ENCODE measurements around the gene ST6GALNAC6.
"Not testable (repeated sequence)": the region's sequence is repeated elsewhere in the genome, so short reads cannot be mapped to it uniquely, and the experiment has no call there.

ST6GALNAC6 gene

DNA sequence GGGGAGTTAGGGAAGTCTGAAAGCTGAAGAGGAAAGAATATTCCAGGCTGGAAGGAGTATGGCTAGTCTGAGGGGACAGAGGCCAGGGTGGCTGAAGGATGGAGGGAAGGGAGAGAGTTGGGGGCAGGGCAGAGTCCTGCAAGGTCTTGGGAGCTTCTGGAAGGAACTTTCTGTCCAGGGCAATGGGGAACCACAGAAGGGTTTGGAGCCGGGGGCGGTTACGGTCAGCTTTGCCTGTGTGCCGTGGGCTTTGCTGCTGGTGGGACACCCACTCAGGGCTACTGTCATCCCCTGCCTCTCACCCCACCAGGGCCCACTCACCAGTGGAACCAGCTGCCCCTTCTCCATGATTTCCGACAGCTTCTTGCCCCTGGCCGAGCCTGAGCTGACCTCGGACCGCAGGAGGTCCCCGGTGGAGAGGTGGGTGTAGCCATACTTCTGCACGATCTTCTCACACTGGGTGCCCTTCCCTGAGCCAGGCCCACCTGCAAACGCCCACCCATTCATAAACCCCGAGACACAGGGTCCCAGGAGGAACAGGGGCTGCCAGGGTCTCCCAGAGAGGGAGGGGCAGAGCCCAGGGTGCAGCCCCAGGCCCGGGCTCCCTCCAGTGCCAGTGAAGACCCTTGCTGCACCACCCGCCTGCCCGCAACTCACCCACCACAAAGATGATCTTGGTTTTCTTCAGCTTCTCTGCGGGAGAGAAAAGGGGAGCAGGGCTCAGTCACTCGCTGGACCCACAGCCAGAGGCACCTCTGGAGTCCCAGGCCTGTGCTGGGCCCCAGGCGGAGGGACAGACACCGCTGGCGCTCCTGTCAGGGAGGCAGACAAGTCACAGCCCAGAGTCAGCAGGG is 26.8 kb downstream of the ST6GALNAC6 start:
- H3K36me3 ChIP-seq: peaks cover 4% of the 10 kb centered on the region
- H3K27me3 ChIP-seq: no peaks in the 10 kb centered on the region
- TF ChIP-seq, protein P1, sequence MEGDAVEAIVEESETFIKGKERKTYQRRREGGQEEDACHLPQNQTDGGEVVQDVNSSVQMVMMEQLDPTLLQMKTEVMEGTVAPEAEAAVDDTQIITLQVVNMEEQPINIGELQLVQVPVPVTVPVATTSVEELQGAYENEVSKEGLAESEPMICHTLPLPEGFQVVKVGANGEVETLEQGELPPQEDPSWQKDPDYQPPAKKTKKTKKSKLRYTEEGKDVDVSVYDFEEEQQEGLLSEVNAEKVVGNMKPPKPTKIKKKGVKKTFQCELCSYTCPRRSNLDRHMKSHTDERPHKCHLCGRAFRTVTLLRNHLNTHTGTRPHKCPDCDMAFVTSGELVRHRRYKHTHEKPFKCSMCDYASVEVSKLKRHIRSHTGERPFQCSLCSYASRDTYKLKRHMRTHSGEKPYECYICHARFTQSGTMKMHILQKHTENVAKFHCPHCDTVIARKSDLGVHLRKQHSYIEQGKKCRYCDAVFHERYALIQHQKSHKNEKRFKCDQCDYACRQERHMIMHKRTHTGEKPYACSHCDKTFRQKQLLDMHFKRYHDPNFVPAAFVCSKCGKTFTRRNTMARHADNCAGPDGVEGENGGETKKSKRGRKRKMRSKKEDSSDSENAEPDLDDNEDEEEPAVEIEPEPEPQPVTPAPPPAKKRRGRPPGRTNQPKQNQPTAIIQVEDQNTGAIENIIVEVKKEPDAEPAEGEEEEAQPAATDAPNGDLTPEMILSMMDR (IDR thresholded peaks at IDR 0.05; ENCODE audit: low read depth, low read length): no peak
- no peaks in the 10 kb centered on the region for H3K9me3 ChIP-seq
- no peak for DNase-seq
- H3K4me3 ChIP-seq (ENCODE audit: low read depth, low read length): no peak overlapping the region
- no peaks in the 10 kb centered on the region; the same call in none of the 2 replicates for H3K4me1 ChIP-seq

DNA sequence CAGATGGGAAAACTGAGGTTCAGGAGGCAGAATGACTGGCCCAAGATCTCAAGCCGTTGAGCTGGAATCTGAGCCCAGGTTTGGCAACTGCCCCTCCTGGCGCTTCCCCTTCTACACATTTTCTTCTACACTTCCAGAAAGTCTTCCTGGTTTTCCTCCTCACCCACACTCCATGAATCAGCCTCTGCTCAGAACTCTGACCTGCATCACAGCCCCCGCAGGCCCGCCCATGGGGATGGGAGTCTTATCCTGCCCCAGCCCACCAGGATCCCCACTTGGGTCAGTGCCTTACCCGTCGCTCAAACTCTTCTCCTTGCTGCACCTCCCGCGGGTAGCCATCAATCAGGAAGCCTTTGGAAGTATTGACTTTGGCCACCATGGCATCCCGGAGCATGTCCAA is 27.9 kb downstream of the ST6GALNAC6 start:
- Histone ChIP-seq H3K36me3 (peaks cover 4% of the 10 kb centered on the region), H3K4me1 (no peaks in the 10 kb centered on the region; the same call in 1 of the 2 replicates), H3K9me3 (no peaks in the 10 kb centered on the region), H3K27me3 (no peaks in the 10 kb centered on the region), H3K4me3 (ENCODE audit: low read depth, low read length) (no peak overlapping the region)
- no peak for DNase-seq
- TF ChIP-seq, protein P1 (IDR thresholded peaks at IDR 0.05; ENCODE audit: low read depth, low read length): no peak

DNA sequence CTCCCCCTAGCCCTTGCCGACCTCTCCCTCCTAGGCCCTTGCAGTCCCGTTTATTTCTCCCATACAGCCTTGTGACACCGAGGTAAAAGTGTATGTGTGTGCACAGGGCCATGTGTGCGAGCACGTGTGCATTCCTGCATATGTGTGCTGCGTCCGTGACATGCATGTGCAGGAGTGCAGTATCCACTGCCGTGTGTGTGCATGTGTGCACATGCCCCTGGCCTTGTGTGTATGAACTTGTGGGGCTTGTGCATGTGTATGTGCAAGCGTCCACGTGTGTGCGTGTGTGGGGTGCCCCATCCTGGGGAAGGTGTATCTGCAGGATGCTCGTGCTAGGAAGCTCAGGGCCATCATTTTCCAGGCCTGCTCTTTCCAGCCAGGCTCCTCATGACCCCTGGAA is 28.5 kb downstream of the ST6GALNAC6 start:
- no peak for DNase-seq
- Histone ChIP-seq H3K9me3 (no peaks in the 10 kb centered on the region), H3K4me1 (peaks cover 1% of the 10 kb centered on the region), H3K4me3 (ENCODE audit: low read depth, low read length) (no peak overlapping the region), H3K36me3 (peaks cover 6% of the 10 kb centered on the region), H3K27me3 (no peaks in the 10 kb centered on the region)
- TF ChIP-seq, protein P1 (IDR thresholded peaks at IDR 0.05; ENCODE audit: low read depth, low read length): no peak

DNA sequence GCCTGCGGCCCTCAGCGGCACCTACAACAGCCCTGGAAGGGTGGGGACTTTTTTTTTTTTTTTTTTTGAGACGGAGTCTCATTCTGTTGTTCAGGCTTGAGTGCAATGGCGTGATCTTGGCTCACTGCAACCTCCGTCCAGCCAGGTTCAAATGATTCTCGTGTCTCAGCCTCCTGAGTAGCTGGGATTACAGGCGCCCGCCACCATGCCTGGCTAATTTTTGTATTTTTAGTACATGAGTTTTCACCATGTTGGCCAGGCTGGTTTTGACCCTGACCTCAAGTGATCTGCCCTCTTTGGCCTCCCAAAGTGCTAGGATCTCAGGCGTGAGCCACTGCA is 29.3 kb downstream of the ST6GALNAC6 start:
- not testable (repeated sequence) for H3K4me3 ChIP-seq (ENCODE audit: low read depth, low read length)

DNA sequence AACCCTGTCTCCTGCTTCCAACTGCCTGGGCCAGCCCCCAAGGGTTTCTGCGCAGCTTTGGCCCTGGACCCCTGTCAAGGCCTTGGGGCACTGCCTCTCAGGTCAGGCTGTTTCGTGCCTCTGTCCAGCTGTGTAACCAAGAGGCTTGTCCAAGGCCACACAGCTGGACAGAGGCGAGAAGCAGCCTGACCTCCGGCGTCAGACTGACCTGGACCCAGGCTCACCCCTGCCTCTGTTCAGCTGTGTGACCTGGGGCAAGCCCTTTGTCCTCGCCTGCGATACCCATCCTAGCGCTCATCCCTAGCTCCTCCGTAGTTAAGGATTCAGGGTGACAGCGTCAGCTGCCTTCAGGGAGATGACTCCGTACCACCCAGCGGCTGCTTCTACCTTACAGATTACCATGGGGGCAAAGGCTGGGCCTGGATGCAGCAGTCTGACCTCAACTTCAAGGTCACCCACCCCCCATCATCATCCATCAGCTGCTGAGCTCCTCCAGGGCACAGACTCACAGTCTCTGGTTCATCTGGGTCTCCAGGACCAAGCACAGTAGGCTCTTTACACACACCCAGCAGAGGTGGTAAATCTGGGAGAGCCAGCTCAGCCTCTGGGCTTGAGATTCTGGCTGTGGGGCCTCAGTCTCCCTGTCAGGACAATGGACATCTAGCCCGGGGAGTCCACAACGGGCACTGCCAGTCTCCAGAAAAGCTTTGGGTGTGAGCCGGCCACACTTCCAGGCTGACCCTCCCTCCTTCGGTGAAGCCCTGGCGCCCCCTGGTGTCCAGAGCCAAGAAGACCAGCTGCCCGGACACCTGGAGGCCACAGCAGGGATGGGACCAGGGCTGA is 29.9 kb downstream of the ST6GALNAC6 start:
- no peak overlapping the region for H3K4me3 ChIP-seq (ENCODE audit: low read depth, low read length)
- peak; percentile 95 for DNase-seq
- no peaks in the 10 kb centered on the region for H3K9me3 ChIP-seq
- peaks cover 8% of the 10 kb centered on the region for H3K36me3 ChIP-seq
- TF ChIP-seq, protein P1 (IDR thresholded peaks at IDR 0.05; ENCODE audit: low read depth, low read length): peak; percentile 92
- H3K4me1 ChIP-seq: peaks cover 8% of the 10 kb centered on the region
- H3K27me3 ChIP-seq: no peaks in the 10 kb centered on the region

More for the DNA sequence above, 29.3 kb downstream of the ST6GALNAC6 start:
- not testable (repeated sequence) for H3K27me3 ChIP-seq, H3K9me3 ChIP-seq, H3K4me1 ChIP-seq, H3K36me3 ChIP-seq, DNase-seq

DNA sequence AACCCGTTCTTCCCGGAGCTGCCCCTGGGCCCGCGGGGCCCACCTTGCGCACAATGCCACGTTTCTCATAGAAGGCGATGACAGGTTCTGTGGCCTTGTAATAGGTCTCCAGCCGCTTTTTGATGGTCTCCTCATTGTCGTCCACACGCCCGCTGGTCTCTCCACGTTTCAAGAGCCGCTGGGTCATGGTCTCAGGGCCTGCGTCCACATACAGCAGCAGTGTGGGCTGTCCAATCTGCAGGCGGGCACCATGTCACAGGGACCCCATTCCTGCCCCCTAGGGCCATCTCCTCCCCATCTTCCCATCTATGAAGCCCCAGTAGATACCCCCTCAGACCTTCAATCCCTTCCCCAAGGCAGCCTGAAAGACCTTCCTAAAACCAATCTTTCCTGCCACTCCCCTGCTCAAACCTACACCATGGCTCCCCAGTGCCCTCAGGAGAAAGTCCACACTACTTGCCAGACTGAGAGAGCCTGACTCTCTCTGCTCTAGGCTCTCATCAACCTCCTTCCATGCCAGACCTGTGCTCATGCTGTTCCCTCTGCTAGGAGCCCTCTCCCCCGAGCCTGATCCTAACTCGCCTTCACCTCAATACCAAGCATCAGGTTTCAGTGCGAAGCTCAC is 31.0 kb downstream of the ST6GALNAC6 start:
- no peaks in the 10 kb centered on the region for H3K27me3 ChIP-seq
- TF ChIP-seq, protein P1 (IDR thresholded peaks at IDR 0.05; ENCODE audit: low read depth, low read length): no peak
- no peaks in the 10 kb centered on the region for H3K9me3 ChIP-seq
- H3K36me3 ChIP-seq: peaks cover 8% of the 10 kb centered on the region
- H3K4me1 ChIP-seq: peaks cover 8% of the 10 kb centered on the region
- DNase-seq: no peak
- no peak overlapping the region for H3K4me3 ChIP-seq (ENCODE audit: low read depth, low read length)
